ENCODE measurements around the gene DPY19L1.
A peak's percentile ranks its signal among the peaks of the same experiment; 100 is the strongest.
"Not testable (repeated sequence)": the region's sequence is repeated elsewhere in the genome, so short reads cannot be mapped to it uniquely, and the experiment has no call there.

The DPY19L1 gene

DNA sequence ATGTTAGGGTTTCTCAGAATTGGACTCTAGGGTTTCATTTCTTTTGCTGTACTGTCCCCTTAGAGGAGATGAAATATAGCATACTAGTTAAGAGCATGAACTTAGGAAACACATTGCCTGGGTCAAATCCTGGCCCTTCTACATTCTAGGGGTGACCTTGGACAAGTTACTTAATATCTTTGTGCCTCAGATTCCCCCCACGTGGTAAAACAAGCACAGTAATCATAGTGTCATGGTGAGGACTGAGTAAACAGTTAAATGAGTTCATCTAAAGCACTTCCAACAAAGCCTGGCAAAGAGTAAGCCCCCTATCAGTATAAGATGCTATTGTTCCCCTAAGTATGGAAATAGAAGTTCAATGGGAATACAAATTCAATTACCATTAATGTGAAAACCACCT, 5.1 kb downstream of the DPY19L1 start:
- DNase-seq (ENCODE audit: low read depth in 2 of 2): no peak

DNA sequence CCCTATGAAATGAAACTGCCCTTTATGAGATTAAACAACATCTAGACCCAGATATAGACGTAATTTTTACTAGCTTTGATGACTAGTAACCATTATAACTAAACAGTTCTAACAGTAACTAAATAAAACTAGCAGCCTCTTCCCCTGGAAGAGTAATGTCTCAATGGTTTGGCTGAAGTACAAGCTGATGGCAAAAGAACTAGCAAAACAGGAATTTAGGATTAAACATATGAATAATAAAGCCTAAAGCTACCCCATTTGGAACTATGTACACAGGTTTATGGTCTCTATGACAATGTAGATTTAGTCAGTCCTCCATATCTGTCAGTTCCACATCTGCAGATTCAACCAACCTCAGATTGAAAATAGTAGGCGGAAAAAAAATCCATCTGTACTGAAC, 6.4 kb downstream of the DPY19L1 start:
- no peak for DNase-seq (ENCODE audit: low read depth in 2 of 2)

DNA sequence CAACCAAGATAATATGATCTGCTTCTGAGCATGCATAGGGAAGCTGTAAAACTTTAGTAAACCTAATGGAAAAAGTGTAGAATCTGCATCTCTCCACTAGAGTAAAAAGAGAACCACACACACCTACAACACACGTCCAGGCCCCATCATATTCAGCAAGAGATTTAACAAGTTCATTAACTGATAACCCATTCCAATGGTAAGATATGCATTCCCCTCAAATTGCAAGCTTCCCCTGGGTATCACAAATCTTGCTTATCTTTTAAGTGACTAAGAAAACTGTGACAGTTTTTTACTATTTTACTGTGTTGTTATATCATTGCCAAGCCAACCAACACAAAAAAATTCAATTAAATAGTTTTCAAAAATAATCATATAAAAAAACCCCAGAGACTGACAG, 8.0 kb downstream of the DPY19L1 start:
- no peak for DNase-seq (ENCODE audit: low read depth in 2 of 2)

GRCh38 chr7:35026150-35026549, 11.1 kb downstream of the DPY19L1 start:
- no peak for DNase-seq (ENCODE audit: low read depth in 2 of 2)

DNA sequence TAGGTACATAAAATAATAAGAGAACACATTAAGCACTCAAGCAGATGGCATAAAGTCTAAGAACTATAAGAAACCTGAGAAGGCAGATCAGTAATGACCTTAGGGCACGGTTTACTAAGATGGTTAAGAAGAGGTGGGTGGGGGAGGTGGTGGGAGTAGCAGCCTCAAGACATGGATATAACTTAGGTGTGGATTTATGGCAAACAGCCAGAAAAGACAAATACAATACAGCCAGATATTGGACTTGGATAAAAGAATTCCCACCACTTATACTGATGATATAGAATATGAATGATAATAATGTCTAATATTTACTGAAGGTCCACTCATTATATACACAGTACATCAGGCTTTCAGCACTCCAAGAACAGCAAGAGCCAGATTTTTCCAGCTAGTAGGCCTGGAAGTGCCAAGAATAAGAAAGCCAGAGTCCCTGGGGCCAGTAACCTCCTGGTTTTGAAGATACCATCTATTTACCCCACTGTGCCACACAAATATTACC, 11.9 kb downstream of the DPY19L1 start:
- DNase-seq (ENCODE audit: low read depth in 2 of 2): no peak

DNA sequence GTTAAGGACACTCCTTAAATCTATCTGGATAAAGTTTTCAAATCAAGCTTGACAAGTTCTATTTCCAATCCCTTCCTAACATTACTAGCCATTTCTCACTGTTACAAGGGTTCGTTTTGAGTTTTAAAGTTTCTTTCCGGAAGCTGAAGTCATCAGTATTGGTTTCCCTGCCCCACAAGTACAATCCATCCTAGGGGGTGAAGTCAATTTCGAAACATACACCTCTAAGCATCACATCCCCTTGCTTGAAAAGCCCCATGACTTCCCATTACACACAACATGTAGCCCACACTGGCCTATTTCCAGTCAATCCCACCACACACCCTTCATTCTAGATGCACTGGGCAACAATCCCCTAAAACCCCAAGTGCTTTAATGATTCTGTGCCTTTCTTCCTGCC, 13.0 kb downstream of the DPY19L1 start:
- DNase-seq (ENCODE audit: low read depth in 2 of 2): no peak

GRCh38 chr7:35022725-35023124, 14.6 kb downstream of the DPY19L1 start:
- DNase-seq (ENCODE audit: low read depth in 2 of 2): no peak

DNA sequence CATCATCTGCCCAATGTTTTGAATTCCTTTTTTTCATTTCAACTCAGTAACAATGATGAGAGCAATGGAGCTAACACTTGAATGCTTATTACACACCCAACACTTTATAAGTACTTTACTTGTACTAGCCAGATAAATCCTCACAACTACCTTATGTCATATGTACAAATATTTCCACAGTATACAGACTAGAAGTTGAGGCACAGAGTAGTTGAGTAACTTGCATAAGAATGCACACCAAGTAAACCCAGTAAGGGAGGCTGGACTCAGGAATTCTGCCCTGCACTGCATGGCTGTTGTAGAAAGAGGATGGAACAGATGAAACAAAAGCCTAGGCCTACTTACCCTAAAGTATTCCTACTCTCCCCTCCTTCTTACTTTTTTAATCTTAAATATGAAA, 15.8 kb downstream of the DPY19L1 start:
- DNase-seq (ENCODE audit: low read depth in 2 of 2): no peak

- DNase-seq (ENCODE audit: low read depth in 2 of 2): no peak
Observed at GRCh38 chr7:35019801-35020200, 17.5 kb downstream of the DPY19L1 start.

DNA sequence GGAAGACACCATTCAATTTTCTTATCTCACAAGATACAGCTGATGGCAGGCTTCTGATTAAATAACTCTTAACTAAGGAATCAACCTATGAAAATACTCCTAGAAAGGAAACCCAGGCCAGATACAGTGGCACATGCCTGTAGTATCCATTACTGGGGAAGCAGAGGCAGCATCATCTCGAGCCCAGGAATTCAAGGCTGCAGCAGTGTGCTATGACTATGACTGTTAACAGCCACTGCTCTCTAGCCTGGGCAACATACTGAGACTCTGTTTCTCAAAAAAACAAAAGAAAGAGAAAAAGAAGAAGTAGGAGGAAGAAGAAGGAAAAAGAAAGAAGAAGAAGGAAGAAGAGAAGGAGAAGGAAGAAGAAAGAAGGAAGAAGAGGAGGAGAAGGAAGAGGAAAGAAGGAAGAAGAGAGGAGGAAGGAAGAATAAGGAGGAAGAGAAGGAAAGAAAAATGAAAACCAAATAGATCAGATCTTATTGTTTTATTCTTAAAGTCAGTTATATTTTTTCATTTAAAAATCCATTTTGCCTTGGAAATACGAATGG, 18.0 kb downstream of the DPY19L1 start:
- no peak for DNase-seq (ENCODE audit: low read depth in 2 of 2)

GRCh38 chr7:35015346-35015859, 21.9 kb downstream of the DPY19L1 start:
- no peak for DNase-seq (ENCODE audit: low read depth in 2 of 2)

DNA sequence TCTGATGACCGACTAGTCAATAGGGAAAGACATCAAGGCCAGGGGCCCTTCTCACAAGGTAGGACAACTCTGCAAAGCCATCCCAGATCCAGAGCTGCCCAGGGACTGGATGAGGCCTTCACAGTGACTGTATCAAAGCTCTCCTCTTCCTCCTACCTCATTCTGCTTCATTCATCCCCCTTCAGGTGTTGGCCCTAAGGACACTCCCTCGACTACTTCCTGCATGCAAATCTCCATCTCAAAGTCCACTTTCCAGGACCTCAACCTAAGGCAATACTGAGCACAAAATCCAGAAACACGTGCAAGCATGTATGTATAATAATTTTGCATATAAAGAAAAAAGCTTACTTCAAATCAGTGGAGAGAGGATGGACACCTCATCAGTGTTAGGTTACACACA, 25.1 kb downstream of the DPY19L1 start:
- no peak for DNase-seq (ENCODE audit: low read depth in 2 of 2)

- no peak for DNase-seq (ENCODE audit: low read depth in 2 of 2)
Observed at GRCh38 chr7:35011085-35011484, 26.2 kb downstream of the DPY19L1 start.

DNA sequence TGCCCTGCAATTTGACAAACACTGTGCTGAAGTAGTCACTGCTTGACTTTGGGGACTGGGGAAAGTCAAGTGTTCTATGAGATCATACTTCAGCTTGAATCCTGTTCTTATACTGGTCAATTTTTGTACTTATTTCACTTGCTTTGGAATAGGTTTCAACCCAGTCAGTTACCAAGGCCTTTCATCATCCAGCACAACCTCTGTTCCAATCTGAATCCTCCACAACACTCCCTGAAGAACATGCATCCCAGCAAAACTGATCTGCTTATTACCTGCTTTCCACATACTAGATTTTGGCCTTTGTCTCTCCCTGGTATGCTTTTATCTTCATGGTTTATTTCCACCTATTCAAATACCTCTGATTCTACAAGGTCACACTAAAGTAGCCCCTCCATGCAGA, 29.5 kb downstream of the DPY19L1 start:
- DNase-seq (ENCODE audit: low read depth in 2 of 2): no peak

GRCh38 chr7:35004531-35005095, 32.7 kb downstream of the DPY19L1 start:
- DNase-seq (ENCODE audit: low read depth in 2 of 2): no peak

DNA sequence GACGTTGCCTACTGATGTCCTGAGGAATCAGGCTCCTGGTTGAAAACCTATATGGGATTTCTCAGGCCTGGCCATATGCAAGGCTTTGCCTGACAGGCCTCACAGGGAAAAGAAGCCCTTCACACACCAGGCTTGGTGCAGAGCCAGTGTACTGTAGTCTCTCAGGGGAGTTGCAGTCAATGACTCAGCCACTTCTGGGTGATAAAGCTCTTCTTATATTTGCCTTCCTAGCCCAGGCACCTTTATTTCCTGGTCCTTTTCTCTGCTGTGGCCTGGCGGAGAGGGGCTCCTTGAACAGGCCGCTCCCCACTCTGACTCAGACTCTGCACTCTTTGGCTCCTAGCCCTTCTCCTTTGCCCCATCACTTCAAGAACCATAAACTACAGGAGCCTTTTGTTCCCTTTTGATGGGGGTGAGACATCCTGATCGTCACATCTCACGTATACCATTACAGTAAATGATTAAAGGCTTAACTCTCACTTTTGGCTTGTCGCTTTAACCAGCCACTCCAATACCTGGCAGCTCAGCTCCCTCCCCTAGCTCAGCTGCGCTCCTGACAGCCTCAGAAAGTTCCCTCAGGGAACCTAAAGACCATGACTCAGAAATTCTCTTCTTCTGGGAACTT, 33.5 kb downstream of the DPY19L1 start:
- no peak for DNase-seq (ENCODE audit: low read depth in 2 of 2)

DNA sequence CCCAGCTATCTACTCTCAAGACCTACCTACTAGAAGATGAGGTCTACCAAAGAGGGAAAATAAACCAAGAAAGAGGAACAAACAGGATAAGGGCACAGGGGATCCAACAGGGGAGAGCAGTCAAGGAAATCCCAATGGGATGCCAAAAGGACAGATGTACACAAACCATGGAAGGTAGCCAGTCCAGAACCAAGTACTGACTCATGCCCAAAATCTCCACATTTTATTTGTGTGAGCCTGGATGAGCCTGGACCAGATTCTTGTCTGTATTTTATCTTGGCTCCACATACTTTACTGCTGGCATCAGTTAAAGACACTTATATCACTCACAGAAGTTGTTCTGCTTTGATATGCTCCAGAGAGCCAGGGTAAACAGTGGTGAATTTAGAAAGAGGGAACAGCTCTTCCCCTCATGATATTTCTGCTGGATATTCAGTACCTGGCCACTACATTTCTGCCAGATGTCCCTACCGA, 34.1 kb downstream of the DPY19L1 start:
- DNase-seq (ENCODE audit: low read depth in 2 of 2): not testable (repeated sequence)

DNA sequence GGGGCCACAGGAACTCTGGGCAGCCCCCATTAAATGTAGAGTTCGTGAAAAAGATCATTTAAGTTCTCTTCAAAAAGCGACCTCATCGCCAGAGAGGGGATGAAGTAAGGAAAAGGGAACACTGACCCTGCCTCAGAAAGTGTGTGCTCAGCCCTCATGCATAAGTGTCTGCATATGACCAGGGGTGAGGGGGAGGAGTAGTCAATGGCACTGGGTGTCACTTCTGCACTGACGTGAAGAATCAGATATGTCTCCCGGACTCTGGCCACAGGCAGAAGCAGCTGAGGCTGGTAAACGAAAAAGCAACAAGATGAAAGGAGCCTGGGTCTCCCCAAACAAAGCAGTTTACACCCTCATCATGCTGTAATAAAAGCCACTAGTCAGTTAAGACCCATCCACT, 39.0 kb downstream of the DPY19L1 start:
- DNase-seq (ENCODE audit: low read depth in 2 of 2): not testable (repeated sequence)

GRCh38 chr7:34996423-34997090, 40.7 kb downstream of the DPY19L1 start:
- DNase-seq (ENCODE audit: low read depth in 2 of 2): not testable (repeated sequence)

GRCh38 chr7:34995757-34996156, 41.5 kb downstream of the DPY19L1 start:
- no peak for DNase-seq (ENCODE audit: low read depth in 2 of 2)

- peak in 1 of 2 donors; percentile 19 for DNase-seq (ENCODE audit: low read depth in 2 of 2)
Observed at GRCh38 chr7:34991938-34992840, 45.1 kb downstream of the DPY19L1 start.
